CD4-positive, alpha-beta T cell (primary cell): Measurements from ENCODE around the gene CD109. TPM values are rescaled to one million over a fixed set of nuclear protein-coding genes. Genes with fewer than 3 reads are reported as not detected.

ENCODE experiments used
- ATAC-seq: fragments of 200-7000 bp; cut with Tn5 transposase; one replicate; pipeline ENCODE4 v1.10.0; 2022; ENCODE audit warnings: mild to moderate bottlenecking; ENCODE audit not compliant: poor library complexity
- CTCF ChIA-PET: fragments of 350-600 bp; sonication (Branson Sonifier 250); formaldehyde crosslinking; loops from one replicate; lab custom pipeline; 2021; ENCODE audit warnings: antibody characterized with exemption, inconsistent platforms; lab: Charles Lee
- POLR2A ChIA-PET: fragments of 350-600 bp; sonication (Branson Sonifier 250); formaldehyde crosslinking; loops from one replicate; lab custom pipeline; 2021; ENCODE audit warnings: antibody characterized with exemption, inconsistent platforms; lab: Charles Lee
- DNase-seq, 14 experiments: peaks; one replicate each; pipeline ENCODE4 v3.0.0-alpha.2; 2013 to 2020; ENCODE audit warnings: mixed read lengths in 2 of 14
- H3K27ac ChIP-seq, 2 donors: one replicate each; pipeline versions ENCODE4 v1.5.1 to v1.7.0; 2013; ENCODE audit warnings: low read length in 2 of 2, low read depth in 1 of 2, mild to moderate bottlenecking in 1 of 2
- H3K27me3 ChIP-seq, 2 experiments: 1 replicate in 1 of 2; 2 replicates in 1 of 2; pipeline versions ENCODE4 v1.6.1 to v1.7.0; 2013; ENCODE audit warnings: low read length in 2 of 2, control low read depth in 1 of 2, mild to moderate bottlenecking in 1 of 2, moderate library complexity in 1 of 2; ENCODE audit not compliant: insufficient read depth in 2 of 2, control insufficient read depth in 1 of 2
- H3K36me3 ChIP-seq: one replicate; pipeline ENCODE4 v1.6.1; 2013; ENCODE audit warnings: low read length, control low read depth; ENCODE audit not compliant: insufficient read depth
- H3K4me1 ChIP-seq: one replicate; pipeline ENCODE4 v1.6.1; 2013; ENCODE audit warnings: low read length, control low read depth; ENCODE audit not compliant: insufficient read depth
- H3K4me3 ChIP-seq: one replicate; pipeline ENCODE4 v1.5.1; 2013; ENCODE audit warnings: mild to moderate bottlenecking, low read length, moderate library complexity
- H3K9me3 ChIP-seq, 2 experiments: 1 replicate in 1 of 2; 2 replicates in 1 of 2; pipeline versions ENCODE4 v1.6.1 to v1.7.0; 2013; ENCODE audit warnings: low read length in 2 of 2, mild to moderate bottlenecking in 2 of 2, control low read depth in 1 of 2, moderate library complexity in 1 of 2; ENCODE audit not compliant: control insufficient read depth in 1 of 2, insufficient read depth in 1 of 2
- H3K27ac Mint-ChIP-seq: one replicate; pipeline ENCODE4 v1.8.0; 2020; ENCODE audit warnings: mixed read lengths
- H3K27me3 Mint-ChIP-seq: one replicate; pipeline ENCODE4 v1.8.0; 2021; ENCODE audit warnings: mixed read lengths
- H3K36me3 Mint-ChIP-seq: one replicate; pipeline ENCODE4 v1.8.0; 2021; ENCODE audit warnings: low read depth, mixed read lengths
- H3K4me1 Mint-ChIP-seq: one replicate; pipeline ENCODE4 v1.8.0; 2021; ENCODE audit warnings: low read depth, mixed read lengths
- H3K4me3 Mint-ChIP-seq: one replicate; pipeline ENCODE4 v1.8.0; 2020; ENCODE audit warnings: mild to moderate bottlenecking, mixed read lengths
- H3K9me3 Mint-ChIP-seq: one replicate; pipeline ENCODE4 v1.8.0; 2020; ENCODE audit warnings: mixed read lengths
- intact Hi-C, 2 experiments: fragments of 100-400 bp; cut with DNase I in 1 of 2; cut with micrococcal nuclease in 1 of 2; formaldehyde crosslinking; loops; one replicate each; pipeline versions ENCODE4 v1.15.1 to v1.9.0; 2023 to 2025; cut with DNase I, micrococcal nuclease
- total RNA-seq, 174 experiments: library from RNA in 2 of 174; stranded (reverse) in 2 of 174; gene quantifications; one replicate each; pipeline ENCODE4 v1.2.3 and lab custom pipeline; 2021 to 2026
- TF ChIP-seq, protein P1 (sequence below): fragments of 200-600 bp; IDR thresholded peaks from one replicate; pipeline ENCODE4 v1.8.0; 2022; ENCODE audit warnings: antibody characterized with exemption, mild to moderate bottlenecking

The CD109 gene
- total RNA-seq, 2 experiments from 2014 or later, result 0.75 to 0.80 TPM

DNA sequence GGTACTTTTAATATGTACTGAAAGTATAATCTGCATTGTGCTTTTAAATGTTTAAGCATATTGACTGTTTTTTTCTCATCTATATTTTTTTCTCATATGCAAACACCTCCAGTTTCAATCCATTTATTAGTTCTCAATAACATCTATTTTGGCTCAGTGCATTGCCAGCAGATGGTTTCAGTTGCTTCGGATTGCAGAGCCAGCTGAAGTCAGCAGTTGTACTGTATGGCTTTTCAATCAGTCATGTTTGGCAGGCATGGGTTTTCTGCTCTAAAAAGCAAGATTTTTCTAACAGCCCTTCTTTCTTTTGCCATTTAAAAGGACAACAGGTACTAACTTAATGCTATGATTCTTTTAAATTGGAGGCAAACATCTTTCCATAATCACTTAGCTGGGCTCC, 121.2 kb downstream of the CD109 start:
- Mint-ChIP-seq H3K27ac (no peak overlapping the region), H3K4me1 (no peaks in the 10 kb centered on the region), H3K9me3 (no peaks in the 10 kb centered on the region), H3K4me3 (no peak overlapping the region), H3K36me3 (no peaks in the 10 kb centered on the region), H3K27me3 (no peaks in the 10 kb centered on the region)
- ATAC-seq (no peak), DNase-seq (no peak)
- no peaks in the 10 kb centered on the region for H3K9me3 ChIP-seq
- no peaks in the 10 kb centered on the region for H3K4me1 ChIP-seq
- ChIA-PET CTCF (no interaction called here), POLR2A (no interaction called here)
- no peak overlapping the region for H3K27ac ChIP-seq
- TF ChIP-seq, protein P1, sequence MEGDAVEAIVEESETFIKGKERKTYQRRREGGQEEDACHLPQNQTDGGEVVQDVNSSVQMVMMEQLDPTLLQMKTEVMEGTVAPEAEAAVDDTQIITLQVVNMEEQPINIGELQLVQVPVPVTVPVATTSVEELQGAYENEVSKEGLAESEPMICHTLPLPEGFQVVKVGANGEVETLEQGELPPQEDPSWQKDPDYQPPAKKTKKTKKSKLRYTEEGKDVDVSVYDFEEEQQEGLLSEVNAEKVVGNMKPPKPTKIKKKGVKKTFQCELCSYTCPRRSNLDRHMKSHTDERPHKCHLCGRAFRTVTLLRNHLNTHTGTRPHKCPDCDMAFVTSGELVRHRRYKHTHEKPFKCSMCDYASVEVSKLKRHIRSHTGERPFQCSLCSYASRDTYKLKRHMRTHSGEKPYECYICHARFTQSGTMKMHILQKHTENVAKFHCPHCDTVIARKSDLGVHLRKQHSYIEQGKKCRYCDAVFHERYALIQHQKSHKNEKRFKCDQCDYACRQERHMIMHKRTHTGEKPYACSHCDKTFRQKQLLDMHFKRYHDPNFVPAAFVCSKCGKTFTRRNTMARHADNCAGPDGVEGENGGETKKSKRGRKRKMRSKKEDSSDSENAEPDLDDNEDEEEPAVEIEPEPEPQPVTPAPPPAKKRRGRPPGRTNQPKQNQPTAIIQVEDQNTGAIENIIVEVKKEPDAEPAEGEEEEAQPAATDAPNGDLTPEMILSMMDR, result no peak
- intact Hi-C loops, result no loop called here
- H3K4me3 ChIP-seq, result no peak overlapping the region
- H3K27me3 ChIP-seq, result no peaks in the 10 kb centered on the region
- H3K36me3 ChIP-seq, result no peaks in the 10 kb centered on the region

DNA sequence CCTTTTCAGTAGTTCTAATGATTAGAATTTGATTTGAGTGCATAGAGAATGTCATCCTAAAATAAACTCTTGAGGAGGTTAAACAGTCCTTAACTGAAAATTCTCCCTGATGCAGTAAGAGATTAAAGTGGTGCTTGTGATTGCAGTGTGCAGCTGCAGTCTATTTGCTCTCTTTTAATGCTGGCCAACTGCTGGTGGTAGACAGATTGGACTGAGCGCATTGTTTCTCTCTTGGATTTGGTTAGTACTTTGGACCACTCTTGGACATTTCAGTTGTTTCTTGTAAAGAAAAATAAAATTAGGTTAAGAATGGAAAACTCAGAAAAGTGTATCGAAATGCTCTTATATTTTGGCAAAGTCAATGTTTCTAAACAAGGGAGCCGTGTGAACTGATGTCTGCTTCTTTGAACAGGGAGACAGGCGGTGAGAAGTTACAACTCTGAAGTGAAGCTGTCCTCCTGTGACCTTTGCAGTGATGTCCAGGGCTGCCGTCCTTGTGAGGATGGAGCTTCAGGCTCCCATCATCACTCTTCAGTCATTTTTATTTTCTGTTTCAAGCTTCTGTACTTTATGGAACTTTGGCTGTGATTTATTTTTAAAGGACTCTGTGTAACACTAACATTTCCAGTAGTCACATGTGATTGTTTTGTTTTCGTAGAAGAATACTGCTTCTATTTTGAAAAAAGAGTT, 127.2 kb downstream of the CD109 start:
- Mint-ChIP-seq H3K27me3 (no peaks in the 10 kb centered on the region), H3K27ac (no peak overlapping the region), H3K36me3 (no peaks in the 10 kb centered on the region), H3K9me3 (no peaks in the 10 kb centered on the region), H3K4me1 (no peaks in the 10 kb centered on the region), H3K4me3 (no peak overlapping the region)
- CTCF ChIA-PET, result no interaction called here
- no peaks in the 10 kb centered on the region for H3K36me3 ChIP-seq
- no peaks in the 10 kb centered on the region for H3K27me3 ChIP-seq
- POLR2A ChIA-PET, result no interaction called here
- intact Hi-C loops, result no loop called here
- H3K9me3 ChIP-seq, result no peaks in the 10 kb centered on the region
- H3K4me1 ChIP-seq, result no peaks in the 10 kb centered on the region
- DNase-seq, result no peak
- no peak for ATAC-seq
- H3K27ac ChIP-seq, result no peak overlapping the region
- no peak overlapping the region for H3K4me3 ChIP-seq
- TF ChIP-seq, protein P1, result no peak

GRCh38 chr6:73823832-73824231, 127.8 kb downstream of the CD109 start:
- H3K27ac ChIP-seq, result no peak overlapping the region
- H3K4me1 ChIP-seq, result no peaks in the 10 kb centered on the region
- Mint-ChIP-seq H3K27me3 (no peaks in the 10 kb centered on the region), H3K9me3 (no peaks in the 10 kb centered on the region), H3K36me3 (no peaks in the 10 kb centered on the region), H3K27ac (no peak overlapping the region), H3K4me1 (no peaks in the 10 kb centered on the region), H3K4me3 (no peak overlapping the region)
- intact Hi-C loops, result no loop called here
- TF ChIP-seq, protein P1, result no peak
- ChIA-PET POLR2A (no interaction called here), CTCF (no interaction called here)
- ATAC-seq (no peak), DNase-seq (no peak)
- no peaks in the 10 kb centered on the region for H3K9me3 ChIP-seq
- H3K4me3 ChIP-seq, result no peak overlapping the region
- H3K27me3 ChIP-seq, result no peaks in the 10 kb centered on the region
- no peaks in the 10 kb centered on the region for H3K36me3 ChIP-seq
